HG03108 (cell line): ENCODE results near the gene PDK2.

ENCODE experiments used
- ATAC-seq: cut with Tn5 transposase; IDR thresholded peaks from one replicate; pipeline ENCODE4 v1.9.1; 2021; ENCODE audit warnings: moderate library complexity; ENCODE audit not compliant: unreplicated experiment

PDK2 gene

DNA sequence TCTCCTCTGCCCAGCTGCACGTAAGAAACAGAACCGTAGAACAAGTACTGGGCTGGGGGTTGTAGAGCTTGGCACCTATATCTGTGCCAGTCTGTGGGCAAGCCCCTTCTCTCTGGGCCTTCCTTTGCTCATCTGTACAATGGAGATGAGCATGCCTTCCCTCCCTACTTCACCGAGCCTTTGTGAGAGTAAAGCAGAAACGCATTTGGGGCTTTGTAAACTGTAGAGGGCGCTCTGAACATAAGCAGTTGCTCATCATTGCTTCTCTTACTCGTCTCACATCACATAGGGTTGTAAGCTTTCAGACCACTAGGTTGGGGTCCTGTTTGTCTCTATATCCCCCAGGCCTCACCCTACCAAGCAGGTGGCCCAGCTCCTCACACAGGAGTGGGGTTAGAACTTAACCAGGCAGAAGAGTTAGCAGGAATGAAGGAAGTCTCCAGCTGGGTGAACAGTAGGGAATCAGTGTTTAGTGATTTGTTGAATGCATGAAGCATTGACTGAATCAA is 19.8 kb downstream of the PDK2 start:
- ATAC-seq = no peak

- ATAC-seq = no peak
Observed at GRCh38 chr17:50115756-50116155, 20.6 kb downstream of the PDK2 start.

DNA sequence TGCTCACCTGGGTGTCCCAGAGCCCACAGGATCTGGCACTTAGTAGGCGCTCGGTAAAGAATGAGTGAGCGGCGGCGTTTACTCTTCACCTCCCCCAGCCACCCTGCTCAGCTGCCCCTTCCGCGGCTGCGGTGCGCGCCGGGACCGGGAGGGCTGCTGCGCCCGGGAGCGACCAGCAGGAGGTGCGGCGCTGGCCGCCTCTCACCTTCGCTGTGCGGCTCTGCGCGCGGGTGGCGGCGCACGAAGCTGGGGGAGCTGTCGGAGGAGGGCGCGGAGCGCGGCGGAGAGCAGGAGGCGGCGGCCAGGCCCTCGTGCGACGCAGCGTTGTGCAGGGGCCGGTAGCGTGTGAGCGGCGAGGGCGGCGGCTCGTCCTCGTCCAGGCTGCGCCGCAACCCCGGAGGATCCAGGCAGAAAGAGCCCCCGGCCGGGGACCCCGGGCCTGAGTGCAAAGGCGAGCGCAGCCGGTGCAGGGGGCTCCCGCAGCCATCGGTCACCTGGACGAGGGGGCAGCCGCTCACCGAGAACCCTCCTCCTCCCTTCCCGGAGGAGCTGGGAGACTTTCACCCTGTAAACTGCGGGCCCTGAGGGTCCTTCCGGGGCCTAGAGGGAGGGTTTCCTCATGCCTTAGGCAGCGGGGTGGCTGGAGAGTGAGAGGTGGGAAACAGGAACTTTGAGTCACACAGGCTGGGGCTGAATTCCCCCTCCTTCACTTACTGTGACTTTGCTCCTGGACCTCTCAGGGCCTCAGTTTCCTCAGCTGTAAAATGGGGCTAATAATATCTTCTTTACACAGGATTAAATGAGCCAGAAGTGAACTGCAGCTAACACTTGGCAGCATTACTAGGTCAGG is 22.3 kb downstream of the PDK2 start:
- ATAC-seq = no peak

DNA sequence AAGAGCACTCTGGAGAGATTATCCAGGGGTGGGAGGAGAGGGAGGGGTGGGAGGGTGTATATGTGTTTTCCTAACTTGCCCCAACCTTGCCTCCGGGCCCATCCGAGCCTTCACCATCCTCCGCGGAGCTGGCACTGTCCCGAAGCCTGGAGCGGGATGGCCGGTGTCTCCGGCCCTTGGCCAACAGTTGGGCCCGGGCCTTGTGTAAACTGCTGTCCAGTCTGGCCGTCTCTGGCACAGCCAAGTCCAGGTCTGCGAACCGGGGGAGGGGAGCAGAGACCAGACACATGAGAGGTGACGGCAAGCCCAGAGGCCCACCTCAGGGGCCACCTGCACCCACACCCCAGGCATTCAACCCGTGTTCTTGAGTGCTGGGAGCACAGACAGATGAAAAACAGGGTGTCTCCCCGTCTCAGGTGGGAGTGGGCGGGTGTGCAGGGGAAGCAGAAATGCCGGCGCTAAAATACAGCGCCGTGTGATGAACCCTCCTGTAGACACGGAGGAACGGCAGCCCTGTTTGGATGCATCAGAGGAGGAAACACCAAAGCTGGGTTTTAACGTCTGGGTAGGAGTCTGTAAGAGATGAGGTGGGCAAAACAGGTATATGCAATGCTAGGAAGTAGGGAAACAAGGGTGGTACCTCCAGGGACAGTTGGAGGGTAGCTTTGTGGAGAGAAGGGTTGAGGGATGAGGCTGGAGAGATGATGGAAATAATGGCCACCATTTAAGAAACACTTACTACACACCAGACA is 23.1 kb downstream of the PDK2 start:
- no peak for ATAC-seq

DNA sequence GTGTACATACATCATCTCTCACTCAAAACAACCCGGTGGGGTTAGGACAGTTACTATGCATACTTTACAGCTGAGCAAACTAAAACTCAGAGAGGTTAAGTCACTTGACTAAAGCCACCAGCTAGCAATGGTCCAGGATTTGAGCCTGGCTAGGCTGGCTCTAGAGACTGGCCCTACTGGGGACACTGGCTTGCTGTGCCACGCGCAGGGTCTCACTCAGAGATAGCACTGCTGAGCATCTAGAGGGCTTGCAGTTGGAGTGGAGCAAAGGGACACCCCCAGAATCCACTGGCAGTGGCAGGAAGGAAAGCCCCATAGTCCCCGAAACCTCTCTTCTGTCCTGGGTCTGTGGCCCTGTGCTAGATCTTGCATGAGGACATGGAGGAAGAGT is 23.7 kb downstream of the PDK2 start:
- ATAC-seq = no peak

DNA sequence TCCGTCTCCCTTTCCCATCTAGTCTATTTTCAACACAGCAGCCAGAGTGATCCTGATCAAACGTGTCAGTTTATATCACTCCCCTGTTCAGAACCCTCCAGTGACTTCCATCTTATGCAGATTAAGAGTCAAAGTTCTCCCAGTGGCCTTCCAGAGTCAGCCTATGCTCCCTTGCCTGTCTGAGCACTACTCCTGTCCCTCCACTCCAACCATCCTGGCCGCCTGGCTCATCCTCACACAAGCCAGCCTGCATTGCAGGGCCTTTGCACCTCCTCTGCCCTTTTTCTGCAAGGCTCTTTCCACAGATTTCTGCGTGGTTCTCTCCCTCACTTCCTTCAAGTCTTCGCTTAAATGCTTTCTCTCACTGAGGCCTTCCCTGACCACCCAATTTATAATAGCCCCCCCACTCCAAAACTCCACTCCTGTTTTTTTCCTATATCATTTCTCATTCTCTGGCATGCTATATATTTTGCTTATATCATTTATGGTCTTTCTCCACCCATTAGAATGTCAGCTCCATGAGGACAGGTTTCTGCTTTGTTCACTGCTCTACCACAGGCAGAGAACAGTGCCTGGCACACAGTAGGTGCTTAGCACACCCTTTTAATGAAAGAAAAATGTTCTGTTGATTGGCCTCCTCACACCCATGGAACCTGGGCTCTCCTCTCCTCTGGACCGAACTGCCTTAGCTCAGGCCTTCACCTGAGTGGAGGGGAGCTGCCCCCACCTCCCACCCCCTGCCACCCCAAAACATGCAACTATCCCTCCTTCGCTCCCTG is 25.5 kb downstream of the PDK2 start:
- ATAC-seq = no peak

DNA sequence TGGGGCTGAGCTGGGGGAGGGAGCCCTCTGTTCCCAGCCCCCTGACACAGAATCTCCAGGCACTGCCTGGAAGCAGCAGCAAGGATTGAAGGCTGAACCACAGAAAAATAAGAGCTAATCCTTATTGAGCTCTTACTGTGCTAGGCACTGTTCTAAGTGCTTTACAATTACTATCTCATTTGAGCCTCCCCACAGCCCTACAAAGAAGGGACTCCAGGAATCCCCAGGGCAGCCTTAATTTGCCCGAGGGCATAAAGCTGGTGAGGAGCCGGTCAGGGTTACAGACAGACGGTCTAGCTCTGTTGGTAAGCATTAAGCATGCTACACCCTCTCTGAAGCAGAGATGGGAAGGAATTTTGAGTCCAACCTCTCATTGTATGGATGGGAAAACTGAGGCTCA is 27.8 kb downstream of the PDK2 start:
- ATAC-seq = no peak

DNA sequence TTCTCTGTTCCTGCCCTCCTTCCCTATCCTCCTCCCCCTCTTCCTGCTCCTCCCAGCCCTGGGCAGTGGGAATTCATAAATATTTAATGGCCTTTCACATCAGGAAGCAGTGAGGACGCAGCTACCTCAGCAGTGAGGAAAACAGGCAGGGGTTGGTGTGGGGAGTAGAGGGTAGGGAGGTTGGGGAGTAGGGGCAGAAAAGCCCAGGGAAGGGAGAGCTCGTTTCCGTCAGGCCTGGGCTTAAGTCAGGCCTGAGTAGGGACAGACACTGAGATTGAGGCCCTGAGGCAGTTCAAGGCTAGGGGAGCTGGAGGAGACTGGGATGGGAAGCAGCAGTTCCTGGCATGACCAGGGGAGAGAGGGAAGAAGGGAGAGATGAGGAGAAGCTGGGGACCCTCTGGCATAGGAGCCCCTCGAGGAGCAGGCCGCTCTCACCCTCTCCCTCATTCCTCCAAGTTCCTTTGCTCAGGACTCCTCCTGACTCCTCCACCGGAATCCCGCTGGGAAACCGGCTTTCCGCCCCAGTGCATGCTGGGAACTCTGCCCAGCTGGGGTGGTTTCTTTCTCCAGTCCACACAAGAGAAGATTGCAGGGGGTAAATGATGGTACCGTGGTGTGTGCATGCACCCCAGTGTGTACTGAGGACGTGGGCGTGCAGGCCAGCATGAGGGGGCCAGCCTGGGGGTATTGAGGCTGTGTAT is 28.6 kb downstream of the PDK2 start:
- no peak for ATAC-seq

DNA sequence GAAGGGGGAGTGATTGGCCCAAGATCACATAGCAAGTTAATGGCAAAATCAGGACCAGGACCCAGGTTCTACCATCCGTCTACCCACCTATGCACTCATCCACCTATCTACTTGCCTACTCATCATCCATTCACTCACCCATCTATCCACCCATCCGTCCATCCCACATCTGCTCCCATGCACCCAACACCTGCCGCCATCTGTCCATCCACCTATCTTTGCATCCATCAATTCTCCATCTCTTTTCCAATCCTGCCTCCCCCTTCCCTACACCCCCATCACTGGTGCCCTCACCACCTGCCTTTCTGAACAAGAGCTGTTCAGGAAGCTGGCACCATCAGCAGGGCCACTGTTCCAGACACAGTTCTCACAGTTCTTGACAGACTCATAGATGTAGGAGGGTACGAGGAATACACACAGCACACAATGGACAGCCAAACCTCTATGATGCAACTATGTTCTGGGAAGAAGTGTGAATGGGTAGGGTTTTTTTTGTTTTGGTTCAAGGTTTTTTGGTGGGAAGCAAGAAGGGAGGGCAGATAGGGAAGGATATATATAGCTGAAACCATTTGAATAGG is 30.4 kb downstream of the PDK2 start:
- no peak for ATAC-seq

DNA sequence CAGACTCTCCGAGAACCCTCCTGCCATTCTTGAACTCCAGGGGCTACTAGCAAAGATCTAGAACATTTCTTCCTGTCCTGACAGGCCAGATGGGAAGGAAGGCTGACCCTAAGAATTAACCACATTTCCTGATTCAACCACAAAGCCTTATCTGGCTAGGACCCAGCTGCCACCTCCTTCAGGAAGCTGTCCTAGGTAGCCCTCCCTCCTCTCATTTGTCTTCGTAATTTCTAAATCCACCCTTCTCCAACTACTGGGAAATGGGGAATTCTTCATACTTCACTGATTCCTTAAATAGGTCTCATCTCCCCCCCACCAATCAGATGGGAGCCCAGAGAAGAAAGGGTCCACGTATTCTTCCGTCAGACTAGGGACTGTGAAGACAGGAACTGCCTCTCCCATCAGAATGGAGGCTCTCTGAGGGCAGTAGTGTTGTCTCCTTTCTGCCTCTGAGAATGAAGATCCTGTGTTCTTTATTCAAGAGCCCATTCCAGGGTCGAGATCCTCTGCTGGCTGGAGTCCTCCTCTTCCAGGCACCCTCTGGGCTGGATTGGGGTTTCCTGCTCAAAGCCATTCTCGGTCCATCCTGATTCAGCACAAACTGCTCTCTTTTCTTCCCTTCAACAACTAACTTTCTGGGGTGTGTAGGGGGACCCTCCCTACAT is 32.7 kb downstream of the PDK2 start:
- no peak for ATAC-seq

DNA sequence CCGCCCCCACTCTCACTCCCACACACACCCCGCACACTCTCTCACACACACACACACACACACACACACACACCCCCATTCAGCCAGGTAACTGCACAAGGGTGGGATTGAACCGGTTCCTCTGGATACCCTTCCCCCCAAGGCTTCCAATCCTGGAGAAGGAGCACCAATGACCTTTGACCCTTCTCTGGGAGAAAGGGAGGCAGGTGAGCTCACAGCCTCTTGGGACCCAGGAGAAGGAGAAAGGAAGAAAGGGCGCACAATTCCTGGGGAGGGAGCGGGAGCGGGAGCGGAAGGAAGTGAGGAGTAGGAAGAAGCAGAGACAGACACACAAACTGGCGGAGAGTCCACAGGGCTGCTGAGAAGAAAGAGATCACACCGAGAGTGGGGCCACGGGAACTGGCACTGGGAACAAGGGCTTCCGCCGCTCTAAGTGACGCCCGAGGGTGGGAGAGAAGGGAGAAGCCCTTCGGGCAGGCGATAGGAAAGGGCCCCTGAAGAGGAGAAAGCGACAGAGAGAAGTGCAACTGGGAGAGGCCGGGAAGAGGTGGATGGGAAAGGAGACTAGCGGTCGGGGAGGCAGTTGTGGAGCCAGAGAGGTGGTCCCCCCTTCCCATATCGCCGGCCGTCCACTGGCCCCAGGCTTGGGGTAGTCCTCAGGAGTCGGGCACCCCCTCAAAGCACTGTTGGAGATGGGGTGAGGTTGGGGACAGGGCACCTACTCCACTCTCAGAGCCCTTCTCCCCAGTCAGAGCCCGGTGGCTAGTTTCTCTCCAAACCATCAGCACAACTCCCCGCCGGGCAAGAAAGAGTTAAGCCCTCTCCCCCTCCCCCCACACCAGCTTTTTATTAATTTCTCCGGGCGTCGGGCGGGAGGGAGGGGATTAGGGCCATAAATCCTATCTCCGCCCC is 33.5 kb downstream of the PDK2 start:
- ATAC-seq = no peak

DNA sequence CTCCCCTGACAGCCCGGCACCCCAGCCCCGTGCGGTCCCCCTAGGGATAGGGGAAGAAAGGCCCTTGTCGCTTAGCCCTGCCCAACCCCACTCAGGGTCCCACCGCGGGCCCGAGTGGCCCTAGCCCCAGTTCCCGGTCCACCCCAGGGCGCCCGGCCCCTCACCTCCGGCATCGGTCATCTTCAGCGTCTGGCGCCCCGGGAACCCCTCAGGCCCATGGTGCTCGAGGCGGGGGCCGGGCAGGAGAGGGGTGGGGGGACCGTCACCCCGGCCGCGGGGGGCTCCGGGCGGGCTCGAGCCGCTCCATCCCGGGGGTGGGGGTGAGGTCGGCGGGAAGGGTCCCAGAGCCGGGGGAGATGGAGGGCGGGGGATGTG is 34.2 kb downstream of the PDK2 start:
- ATAC-seq = no peak

DNA sequence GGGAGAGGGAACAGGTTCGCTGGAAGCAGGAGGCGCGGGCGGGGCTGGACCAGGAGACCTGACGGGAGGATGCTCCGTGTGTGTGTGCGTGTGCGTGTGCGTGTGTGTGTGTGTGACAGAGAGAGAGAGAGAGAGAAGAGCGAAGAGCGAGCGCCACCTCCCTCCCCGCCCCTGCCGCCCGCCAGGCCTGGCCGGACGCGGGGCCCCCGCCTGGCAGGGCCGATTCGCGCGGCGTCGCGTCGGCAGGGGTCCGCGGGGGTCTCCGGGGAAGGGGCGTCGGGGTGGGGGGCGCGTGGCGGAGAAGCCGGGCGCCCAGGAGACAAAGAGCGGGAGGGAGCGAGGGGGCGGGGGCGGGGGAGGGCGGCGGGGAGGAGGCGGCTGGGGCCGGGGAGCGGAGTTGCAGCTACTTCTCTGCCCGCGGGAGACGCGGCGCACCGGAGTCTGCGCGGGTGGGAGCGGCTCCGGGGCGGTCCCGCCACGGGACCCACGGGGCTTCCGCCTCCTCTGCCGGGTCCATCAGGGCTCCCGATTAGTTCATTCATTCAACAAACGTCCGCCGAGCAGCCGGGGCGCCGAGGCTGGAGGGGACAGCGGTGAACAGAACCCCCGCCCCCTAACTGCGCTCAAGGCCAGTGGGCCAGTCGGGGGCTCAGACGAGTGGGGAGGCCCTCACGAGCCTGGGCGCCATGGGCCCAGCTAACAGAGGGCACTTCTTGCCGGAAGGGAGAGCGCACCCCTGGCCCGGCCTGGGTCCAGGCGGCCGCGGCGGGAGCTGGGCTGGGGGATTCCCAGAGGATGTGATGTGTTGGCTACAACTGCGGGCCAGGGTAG is 34.8 kb downstream of the PDK2 start, which contains the start of gene SAMD14:
TSS of gene SAMD14 (minus strand) at position 433 of the 831 bp plus-strand sequence. CDS start 5,201 bp downstream, outside the sequence.
- ATAC-seq = no peak

DNA sequence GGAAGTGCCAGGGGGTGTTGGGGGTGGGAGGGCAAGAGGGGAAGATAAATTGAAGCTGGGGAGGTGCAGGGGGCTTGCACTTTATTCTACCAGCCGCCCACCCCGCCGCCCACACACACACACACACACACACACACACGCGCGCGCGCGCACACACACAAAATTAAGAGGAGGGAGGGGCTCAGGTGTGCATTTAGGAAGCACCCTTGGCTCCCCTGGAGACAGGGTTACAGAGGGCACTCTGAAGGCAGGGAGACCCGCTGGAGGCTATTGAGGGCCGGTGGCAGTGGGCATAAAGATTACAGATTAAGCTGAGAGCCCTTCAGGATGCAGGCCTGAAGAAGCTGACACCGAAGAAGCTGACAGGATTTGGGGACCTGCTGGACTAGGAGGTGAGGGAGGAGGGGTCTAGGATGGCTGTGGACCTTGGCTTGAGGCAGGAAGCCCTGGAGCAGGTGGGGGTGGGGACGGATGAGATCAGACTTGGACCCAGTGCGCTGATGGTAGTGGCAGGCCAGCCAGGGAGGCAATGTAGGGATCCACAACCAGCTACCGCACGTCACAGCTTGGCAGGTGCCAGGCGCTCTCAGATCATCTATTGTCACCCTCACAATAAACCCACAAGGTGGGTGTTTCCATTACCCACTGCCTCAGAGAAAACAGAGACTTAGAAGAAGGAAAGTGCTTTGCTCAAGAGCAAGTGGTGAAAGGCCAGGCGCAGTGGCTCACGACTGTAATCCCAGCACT is 35.6 kb downstream of the PDK2 start:
- ATAC-seq = no peak

DNA sequence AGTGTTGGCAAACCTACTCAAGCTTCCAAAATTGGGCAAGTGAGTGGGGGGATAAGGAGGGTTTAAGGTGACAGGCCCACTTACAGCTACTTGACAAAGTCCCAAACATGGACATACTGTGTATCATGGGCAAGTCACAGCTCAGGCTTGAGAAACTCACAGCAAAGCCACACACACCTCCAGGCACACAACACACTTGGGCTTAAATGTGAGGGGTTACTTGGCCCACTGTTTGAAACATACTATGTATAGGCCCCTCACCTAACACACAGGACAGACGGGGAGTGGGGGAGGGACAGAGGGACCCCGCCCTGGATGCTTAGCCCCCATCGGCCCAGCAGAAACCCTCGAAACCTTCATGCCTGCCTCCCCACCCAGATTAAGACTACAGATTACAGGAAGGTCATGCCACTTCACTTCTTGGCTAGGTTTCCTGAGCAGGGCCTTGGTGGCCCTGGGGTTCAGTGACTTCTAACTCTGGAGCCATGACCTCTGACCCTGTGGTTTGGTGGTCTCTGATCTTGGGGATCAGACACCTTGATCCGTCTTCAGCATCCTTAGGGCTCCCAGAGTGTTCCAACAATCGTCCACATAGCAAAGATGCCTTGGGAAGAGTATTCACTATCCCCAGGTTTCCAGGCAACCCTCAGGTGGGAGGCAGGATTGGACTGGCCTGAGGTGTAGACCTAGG is 37.1 kb downstream of the PDK2 start:
- no peak for ATAC-seq

DNA sequence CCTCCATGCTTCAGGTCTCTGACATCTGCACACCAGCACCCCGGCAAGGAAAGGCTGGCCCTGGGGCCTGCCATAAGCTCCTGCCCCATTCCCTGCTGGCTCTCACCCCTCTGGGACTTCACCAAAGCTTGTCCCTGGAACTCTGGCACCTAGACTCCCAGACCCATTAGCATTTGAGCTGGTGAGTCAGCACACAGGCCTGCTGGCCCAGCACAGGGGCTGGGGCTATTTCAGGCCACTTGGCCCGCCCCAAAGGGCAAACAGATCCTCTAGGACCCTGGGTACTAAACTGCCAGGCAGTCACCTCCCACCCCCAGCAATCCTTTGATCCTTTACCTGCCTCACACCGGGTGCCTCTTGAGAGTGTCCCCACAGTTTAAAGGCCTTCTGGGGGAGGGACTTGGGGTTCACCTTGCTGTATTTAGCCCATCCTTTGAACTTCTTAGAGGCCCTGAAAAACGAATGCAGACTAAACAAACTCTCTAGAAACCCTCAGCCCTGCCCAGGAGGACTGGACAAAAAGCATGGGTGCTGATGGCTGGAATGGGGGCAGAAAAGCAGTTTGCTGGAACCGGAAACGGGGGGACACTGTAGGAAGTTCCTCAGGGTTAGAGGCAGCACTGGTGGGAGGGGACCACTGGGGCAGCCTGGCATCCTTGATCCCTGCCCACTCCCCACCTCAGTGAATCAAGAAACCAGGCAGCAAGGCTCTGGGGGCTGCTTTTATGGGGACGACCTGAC is 38.0 kb downstream of the PDK2 start:
- no peak for ATAC-seq
